Activated CD4-positive, alpha-beta T cell treated with anti-CD3 and anti-CD28 coated beads, Interleukin-10, Interleukin-2, amounts not matched to agents 100 ng/mL and 50 ng/mL, durations not matched to agents 16 hours and 8 hours (primary cell): ENCODE data around the gene LTBP1.
"Not testable (repeated sequence)": the region's sequence is repeated elsewhere in the genome, so short reads cannot be mapped to it uniquely, and the experiment has no call there.

ENCODE experiments used
- DNase-seq: peaks from one replicate; pipeline ENCODE4 v3.0.0-alpha.2; 2020

LTBP1 gene

GRCh38 chr2:32962690-32963089, 15.9 kb downstream of the LTBP1 start:
- no peak for DNase-seq

DNA sequence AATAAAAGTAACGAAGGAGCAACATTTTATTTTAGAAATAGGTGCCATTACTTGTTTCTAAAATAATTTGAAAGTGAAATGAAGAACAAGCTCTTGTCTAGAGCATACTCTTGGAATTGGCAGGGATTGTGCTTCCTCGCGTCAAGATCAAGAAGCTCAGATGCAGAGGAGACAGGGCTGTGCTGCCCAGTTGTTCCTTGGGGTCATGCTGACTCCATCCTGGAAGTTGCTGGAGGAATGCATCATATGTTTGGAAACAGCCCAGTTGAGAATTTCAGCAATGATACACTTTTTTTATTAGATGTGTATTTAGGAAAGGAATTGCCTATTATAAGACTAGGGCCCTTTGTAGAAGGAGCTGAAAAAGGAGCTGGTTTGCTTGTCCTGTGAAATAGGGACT, 17.2 kb downstream of the LTBP1 start:
- no peak for DNase-seq

DNA sequence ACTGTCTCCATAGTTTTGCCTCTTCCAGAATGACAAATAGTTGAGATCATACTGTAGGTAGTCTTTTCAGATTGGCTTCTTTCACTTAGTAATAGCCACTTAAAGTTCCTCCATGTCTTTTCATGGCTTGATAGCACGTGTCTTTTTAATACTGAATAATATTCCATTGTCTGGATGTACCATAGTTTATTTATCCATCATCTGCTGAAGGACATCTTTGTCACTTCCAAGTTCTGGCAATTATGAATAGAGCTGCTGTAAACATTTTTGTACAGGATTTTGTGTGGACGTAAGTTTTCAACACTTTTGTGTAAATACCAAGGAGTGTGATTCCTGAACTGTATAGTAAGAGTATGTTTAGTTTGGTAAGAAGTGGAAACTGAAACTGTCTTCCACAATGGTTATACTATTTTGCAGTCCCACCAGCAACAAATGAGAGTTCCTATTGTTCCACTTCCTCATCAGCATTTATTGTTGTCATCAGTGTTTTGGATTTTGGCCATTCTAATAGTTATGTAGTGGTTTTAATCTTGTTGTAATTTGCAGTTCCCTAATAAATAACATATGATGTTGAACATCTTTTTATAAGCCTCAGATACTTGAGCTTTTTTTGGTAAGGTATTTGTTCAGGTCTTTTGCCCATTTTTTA, 18.9 kb downstream of the LTBP1 start:
- DNase-seq: no peak

GRCh38 chr2:32969444-32970162, 22.9 kb downstream of the LTBP1 start:
- no peak for DNase-seq

GRCh38 chr2:32973772-32974171, 27.0 kb downstream of the LTBP1 start:
- not testable (repeated sequence) for DNase-seq

DNA sequence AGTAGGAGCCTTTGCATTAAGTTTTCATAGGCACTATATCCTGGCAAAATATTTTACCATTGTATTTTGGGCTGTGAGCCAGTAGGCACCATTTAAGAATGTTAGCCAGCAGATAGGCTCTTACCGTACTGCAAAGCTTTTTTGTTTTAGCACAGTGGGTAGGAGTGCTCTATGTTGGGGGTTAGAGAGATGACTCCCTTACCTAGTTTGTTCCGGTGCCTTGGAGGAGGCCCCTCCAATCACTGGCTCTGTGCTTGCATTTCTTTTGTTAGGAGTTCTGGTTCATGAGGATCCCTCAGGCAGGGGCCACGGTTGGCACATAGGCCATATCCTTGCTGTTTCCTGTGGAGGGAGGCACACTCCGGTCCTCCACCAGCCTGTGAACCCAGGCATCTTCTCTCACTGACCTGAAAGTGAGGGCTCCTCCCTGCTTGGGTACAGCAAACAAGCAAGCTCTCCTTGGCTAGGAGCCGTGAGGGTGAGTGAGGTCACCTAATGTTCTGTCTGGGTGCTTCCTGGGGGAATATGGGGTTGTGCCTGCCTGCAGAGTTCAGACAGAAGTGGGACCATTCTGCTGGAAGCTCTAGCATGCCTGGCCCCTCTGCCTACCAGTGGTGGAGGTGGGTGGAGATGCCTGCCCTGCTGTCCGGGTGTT, 29.8 kb downstream of the LTBP1 start:
- no peak for DNase-seq

GRCh38 chr2:32977228-32977758, 30.5 kb downstream of the LTBP1 start:
- DNase-seq: no peak

DNA sequence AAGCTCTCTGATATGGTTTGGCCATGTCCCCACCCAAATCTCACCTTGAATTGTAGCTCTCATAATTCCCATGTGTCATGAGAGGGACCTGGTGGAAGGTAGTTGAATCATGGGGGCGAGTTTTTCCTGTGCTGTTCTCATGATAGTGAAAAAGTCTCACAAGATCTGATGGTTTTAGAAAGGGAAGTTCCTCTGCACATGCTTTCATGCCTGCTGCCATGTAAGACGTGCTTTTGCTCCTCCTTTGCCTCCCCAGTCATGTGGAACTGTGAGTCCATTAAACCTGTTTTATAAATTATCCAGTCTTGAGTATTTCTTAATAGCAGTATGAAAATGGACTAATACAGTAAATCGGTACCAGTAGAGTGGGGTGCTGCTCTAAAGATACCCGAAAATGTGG, 34.9 kb downstream of the LTBP1 start:
- no peak for DNase-seq

DNA sequence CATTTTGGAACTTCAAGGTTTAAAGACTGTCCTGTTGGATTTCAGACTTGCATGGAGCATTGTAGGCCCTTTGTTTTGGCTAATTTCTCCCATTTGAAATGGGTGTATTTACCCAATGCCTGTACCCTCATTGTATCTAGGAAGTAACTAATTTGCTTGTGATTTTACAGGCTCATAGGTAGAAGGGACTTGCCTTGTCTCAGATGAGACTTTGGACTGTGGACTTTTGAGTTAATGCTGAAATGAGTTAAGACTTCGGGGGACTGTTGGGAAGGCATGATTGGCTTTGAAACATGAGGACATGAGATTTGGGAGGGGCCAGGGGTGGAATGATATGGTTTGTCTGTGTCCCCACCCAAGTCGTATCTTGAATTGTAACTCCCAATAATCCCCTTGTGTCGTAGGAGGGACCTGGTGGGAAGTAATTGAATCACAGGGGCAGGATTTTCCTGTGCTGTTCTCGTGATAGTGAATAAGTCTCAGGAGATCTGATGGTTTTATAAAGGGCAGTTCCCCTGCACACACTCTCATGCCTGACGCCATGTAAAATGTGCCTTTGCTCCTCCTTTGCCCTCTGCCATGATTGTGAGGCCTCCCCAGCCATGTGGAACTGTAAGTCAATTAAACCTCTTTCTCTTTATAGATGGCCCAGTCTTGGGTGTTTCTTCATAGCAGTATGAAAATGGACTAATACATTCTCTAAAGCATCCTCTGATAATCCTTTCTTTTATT, 36.6 kb downstream of the LTBP1 start:
- not testable (repeated sequence) for DNase-seq

- no peak for DNase-seq
Observed at GRCh38 chr2:32986480-32986879, 39.7 kb downstream of the LTBP1 start.

GRCh38 chr2:32988525-32988924, 41.8 kb downstream of the LTBP1 start:
- no peak for DNase-seq

DNA sequence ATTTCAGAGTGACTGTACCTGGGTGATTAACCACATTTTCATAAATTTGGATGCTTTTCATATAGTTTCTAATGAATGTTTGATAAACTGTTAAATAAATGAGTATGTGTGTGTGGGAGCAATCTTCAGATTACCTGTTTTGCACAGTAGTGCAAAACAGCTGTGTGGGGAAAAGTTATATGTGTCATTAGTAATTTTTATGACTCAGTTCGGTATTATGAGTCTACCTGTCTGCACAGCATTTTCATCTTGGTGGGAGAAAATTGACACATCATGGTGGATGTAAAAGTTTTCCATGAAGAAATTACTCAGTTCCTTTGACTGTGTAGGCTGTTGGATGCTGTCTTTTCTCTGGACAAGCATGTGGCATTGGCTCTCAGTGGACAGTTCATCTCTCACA, 43.8 kb downstream of the LTBP1 start:
- DNase-seq: no peak

DNA sequence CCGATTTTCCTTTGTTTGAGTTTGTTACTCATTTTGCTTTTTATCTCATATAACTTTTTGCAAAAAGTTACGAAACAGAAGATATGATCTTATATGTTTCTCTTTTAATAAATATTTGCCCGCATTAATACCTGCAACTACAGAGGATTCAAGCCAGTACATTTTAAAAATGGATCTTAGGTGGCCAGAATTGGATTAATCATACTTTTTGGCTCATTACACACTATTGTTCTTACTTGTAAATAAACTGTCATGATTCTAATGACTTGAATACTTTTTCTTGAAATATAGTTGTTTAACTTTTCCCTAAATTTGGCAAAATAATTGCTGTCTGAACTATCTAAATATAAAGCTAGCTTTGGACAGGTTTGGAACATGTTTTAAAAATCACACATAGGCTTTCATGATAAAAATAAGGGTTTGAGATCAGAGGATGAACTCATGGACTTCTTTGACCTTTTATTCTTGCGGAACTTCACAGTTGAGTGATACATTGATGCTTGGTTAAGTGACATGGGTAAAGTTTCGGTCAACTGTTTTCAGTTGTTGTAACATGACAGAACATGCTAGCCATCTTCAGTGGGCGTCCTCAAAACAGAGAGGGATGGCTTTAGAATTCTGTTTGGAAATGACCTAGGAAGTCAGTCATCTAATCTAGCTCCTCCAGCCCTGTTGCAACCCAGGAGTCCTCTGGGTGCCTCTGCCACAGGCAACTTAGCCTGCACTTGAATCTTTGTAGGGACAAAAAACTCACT, 44.5 kb downstream of the LTBP1 start:
- no peak for DNase-seq

DNA sequence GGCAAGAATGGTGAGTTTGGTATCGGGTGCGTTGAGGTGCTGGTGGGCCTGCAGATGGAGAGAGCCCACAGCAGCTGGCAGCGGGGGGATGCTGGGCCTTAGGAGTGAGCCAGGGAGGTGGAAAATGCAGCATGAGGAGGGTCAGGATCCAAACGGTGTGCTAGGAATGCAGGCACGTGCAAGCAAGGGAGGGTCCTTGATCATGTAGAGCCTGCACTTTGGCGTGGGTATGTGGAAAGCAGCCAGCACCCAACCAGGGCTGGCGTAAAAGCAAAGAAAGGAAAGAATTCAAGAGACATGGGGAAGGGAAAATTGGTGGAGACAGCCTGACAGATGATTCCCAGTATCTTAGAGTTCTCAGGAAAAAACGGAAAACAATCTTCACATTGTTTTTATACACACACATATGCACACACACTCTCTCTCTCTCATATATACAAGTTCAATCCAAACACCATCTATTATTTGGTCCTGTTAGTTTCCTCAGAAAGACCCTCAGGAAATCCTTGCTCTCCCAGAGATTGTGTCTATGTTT, 46.3 kb downstream of the LTBP1 start:
- DNase-seq: no peak

DNA sequence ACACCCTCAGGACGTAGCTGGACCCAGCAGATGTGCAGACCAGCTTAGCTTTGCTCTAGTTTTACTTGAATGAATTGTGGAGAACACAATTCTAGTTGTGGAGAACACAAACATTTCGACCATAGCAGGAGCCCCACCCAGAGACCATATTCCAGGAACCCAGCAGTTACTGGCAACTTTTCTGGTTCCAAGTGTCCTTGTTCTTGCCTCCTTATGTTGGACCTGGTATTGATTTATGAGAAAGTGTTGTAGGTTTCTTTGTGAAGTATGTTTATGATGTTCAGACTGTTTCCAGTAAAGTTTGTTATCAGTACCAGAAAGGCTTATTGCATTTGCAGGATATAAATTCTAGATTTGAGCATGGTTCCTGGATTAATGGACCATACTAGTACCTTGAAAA, 51.0 kb downstream of the LTBP1 start:
- DNase-seq: no peak

- DNase-seq: no peak
Observed at GRCh38 chr2:33000986-33001385, 54.2 kb downstream of the LTBP1 start.

DNA sequence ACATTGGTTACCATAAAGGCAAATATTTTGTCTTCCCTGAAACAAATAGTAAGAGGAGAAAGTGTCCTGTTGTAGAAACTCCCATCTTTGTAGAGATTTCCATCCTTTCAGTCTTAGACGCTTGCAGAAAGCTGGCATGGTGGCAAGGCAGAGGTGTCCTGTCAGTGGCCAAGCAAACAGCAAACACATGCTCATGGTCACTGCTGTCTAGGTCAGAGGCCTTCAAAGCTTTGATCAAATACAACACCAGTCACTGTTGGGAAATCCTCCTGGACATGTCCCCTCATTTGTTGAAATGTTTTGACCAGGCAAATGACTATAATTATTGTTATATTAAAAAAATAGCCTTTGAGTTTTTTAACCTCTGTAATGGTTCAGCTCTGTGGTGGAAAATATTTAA, 55.1 kb downstream of the LTBP1 start:
- DNase-seq: no peak

DNA sequence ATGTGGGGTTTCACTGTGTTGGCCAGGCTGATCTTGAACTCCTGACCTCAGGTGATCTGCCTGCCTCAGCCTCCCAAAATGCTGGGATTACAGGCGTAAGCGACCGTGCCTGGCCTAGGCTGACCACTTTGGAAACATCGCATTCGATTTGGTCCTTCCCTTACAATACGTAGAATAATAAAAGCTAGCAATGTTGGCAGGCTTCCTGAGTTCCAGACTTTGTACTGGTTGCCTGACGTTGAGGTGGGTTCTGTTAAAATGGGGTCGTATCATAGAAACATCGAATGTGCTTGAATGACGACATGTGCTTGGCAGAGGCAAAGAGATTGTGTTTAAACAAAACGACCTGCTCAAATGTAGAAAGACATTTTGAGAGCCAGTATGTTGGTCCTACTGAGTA, 56.1 kb downstream of the LTBP1 start:
- no peak for DNase-seq

DNA sequence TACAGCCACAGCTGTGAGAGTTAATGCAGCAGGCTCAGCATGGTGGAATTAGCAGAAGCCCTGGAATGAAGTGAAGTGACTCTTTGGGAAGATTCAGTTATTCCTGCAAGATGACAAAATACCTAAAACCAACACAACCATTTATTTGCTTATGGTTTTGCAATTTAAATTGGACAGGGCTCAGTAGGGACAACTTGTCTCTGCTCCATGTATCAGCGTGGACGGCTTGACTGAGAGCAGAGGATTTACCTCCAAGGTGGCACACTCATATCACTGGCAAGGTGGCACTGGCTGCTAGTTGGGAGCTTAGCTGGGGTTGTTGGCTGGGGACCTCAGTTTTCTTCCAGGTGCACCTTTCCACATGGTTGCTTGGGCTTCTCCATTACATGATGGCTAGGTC, 58.3 kb downstream of the LTBP1 start:
- no peak for DNase-seq

- no peak for DNase-seq
Observed at GRCh38 chr2:33008716-33009115, 62.0 kb downstream of the LTBP1 start.

DNA sequence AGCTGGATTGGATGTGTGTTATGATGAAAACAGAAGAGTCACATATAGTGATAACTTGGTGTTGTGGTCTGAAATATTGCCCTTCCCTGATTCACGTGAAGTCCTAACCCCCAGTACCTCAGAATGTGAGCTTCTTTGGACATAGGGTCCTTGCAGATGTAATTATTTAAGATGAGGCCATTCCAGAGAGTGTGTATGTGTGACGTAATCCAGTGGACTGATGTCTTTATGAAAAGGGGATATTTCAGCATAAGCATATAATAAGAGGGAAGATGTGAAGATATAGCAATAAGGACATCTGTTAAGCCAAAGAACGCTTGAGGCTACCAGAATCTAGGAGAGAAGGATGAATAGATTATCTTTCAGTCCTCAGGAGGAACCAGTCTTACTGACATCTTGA, 62.5 kb downstream of the LTBP1 start:
- no peak for DNase-seq

DNA sequence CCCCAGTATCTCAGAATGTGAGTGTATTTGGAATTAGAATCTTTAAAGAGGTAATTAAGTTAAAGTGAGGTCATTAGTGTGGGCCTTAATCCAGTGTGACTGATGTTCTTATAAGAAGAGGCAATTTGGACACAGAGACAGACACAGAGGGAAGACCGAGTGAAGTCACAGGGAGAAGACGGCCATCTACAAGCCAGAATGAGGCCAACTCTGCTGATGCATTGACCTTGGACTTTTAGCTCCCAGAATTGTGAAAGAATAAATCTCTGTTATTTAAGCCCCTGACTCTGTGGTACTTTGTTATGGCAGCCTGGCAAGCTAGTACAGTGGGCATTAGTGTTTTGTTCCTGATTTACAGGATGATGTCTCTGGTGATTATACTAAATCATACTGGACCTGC, 64.6 kb downstream of the LTBP1 start:
- DNase-seq: no peak
